ENCODE results near the gene GNB1.

The GNB1 gene

GRCh38 chr1:1842360-1843146, 48.3 kb downstream of the GNB1 start:
- no peak overlapping the region for H3K9ac ChIP-seq (ENCODE audit: low read depth, low read length)
- no peak overlapping the region for H3K4me2 ChIP-seq (ENCODE audit: insufficient read depth, low read length)
- no peak overlapping the region for H3K27ac ChIP-seq (ENCODE audit: low read length)
- H3K4me3 ChIP-seq (ENCODE audit: low read depth in 1 of 2, low read length in 2 of 2), result no peak overlapping the region
- H3K36me3 ChIP-seq (ENCODE audit: insufficient read depth, low read length), result peaks cover 46% of the 10 kb centered on the region
- DNase-seq (peak; percentile 32), ATAC-seq (ENCODE audit: insufficient read depth, low read depth) (peak; percentile 63; the same call in 2 of the 3 replicates)
- no peaks in the 10 kb centered on the region for H3K4me1 ChIP-seq (ENCODE audit: insufficient read depth, low read length)
- peaks cover 93% of the 10 kb centered on the region for H4K20me1 ChIP-seq (ENCODE audit: insufficient read depth, low read length)
- H3K9me3 ChIP-seq (ENCODE audit: insufficient read depth, low read length, severe bottlenecking), result no peaks in the 10 kb centered on the region
- H3K27me3 ChIP-seq (ENCODE audit: insufficient read depth, low read length, poor library complexity), result no peaks in the 10 kb centered on the region
- peaks cover 100% of the 10 kb centered on the region for H3K79me2 ChIP-seq (ENCODE audit: insufficient read depth, low read length)
- no peak for TF ChIP-seq EZH2 (IDR thresholded peaks at IDR 0.05; ENCODE audit: borderline replicate concordance, low read depth, low read length, severe bottlenecking)
- TF ChIP-seq, protein P1, sequence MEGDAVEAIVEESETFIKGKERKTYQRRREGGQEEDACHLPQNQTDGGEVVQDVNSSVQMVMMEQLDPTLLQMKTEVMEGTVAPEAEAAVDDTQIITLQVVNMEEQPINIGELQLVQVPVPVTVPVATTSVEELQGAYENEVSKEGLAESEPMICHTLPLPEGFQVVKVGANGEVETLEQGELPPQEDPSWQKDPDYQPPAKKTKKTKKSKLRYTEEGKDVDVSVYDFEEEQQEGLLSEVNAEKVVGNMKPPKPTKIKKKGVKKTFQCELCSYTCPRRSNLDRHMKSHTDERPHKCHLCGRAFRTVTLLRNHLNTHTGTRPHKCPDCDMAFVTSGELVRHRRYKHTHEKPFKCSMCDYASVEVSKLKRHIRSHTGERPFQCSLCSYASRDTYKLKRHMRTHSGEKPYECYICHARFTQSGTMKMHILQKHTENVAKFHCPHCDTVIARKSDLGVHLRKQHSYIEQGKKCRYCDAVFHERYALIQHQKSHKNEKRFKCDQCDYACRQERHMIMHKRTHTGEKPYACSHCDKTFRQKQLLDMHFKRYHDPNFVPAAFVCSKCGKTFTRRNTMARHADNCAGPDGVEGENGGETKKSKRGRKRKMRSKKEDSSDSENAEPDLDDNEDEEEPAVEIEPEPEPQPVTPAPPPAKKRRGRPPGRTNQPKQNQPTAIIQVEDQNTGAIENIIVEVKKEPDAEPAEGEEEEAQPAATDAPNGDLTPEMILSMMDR (IDR thresholded peaks at IDR 0.05; ENCODE audit: borderline replicate concordance, extremely low read depth, low read length, poor library complexity, severe bottlenecking), result no peak
- H2AFZ ChIP-seq (ENCODE audit: low read depth, low read length), result no peak overlapping the region

GRCh38 chr1:1841575-1841995, 49.3 kb downstream of the GNB1 start:
- H4K20me1 ChIP-seq (ENCODE audit: insufficient read depth, low read length), result peaks cover 87% of the 10 kb centered on the region
- H3K4me2 ChIP-seq (ENCODE audit: insufficient read depth, low read length), result no peak overlapping the region
- no peak for DNase-seq

GRCh38 chr1:1839311-1839965, 51.4 kb downstream of the GNB1 start:
- DNase-seq (no peak), ATAC-seq (ENCODE audit: insufficient read depth, low read depth) (no peak)
- TF ChIP-seq, protein P1 (IDR thresholded peaks at IDR 0.05; ENCODE audit: borderline replicate concordance, extremely low read depth, low read length, poor library complexity, severe bottlenecking), result no peak
- TF ChIP-seq EZH2 (IDR thresholded peaks at IDR 0.05; ENCODE audit: borderline replicate concordance, low read depth, low read length, severe bottlenecking), result no peak
- no peaks in the 10 kb centered on the region for H3K9me3 ChIP-seq (ENCODE audit: insufficient read depth, low read length, severe bottlenecking)
- no peaks in the 10 kb centered on the region for H3K27me3 ChIP-seq (ENCODE audit: insufficient read depth, low read length, poor library complexity)
- no peak overlapping the region for H3K27ac ChIP-seq (ENCODE audit: low read length)
- peaks cover 58% of the 10 kb centered on the region for H3K36me3 ChIP-seq (ENCODE audit: insufficient read depth, low read length)
- no peak overlapping the region for H2AFZ ChIP-seq (ENCODE audit: low read depth, low read length)
- H3K4me3 ChIP-seq (ENCODE audit: low read depth in 1 of 2, low read length in 2 of 2), result no peak overlapping the region
- no peaks in the 10 kb centered on the region for H3K4me1 ChIP-seq (ENCODE audit: insufficient read depth, low read length)
- H3K79me2 ChIP-seq (ENCODE audit: insufficient read depth, low read length), result peaks cover 99% of the 10 kb centered on the region
- peaks cover 85% of the 10 kb centered on the region for H4K20me1 ChIP-seq (ENCODE audit: insufficient read depth, low read length)
- no peak overlapping the region for H3K4me2 ChIP-seq (ENCODE audit: insufficient read depth, low read length)
- no peak overlapping the region for H3K9ac ChIP-seq (ENCODE audit: low read depth, low read length)

More at GRCh38 chr1:1841575-1841995, 49.3 kb downstream of the GNB1 start:
- Histone ChIP-seq H3K4me3 (ENCODE audit: low read depth in 1 of 2, low read length in 2 of 2) (no peak overlapping the region), H3K27me3 (ENCODE audit: insufficient read depth, low read length, poor library complexity) (no peaks in the 10 kb centered on the region), H3K27ac (ENCODE audit: low read length) (no peak overlapping the region), H3K79me2 (ENCODE audit: insufficient read depth, low read length) (peaks cover 100% of the 10 kb centered on the region), H3K4me1 (ENCODE audit: insufficient read depth, low read length) (no peaks in the 10 kb centered on the region), H2AFZ (ENCODE audit: low read depth, low read length) (no peak overlapping the region), H3K9me3 (ENCODE audit: insufficient read depth, low read length, severe bottlenecking) (no peaks in the 10 kb centered on the region), H3K9ac (ENCODE audit: low read depth, low read length) (no peak overlapping the region), H3K36me3 (ENCODE audit: insufficient read depth, low read length) (peaks cover 44% of the 10 kb centered on the region)
- ATAC-seq (ENCODE audit: insufficient read depth, low read depth), result no peak
- TF ChIP-seq, protein P1 (IDR thresholded peaks at IDR 0.05; ENCODE audit: borderline replicate concordance, extremely low read depth, low read length, poor library complexity, severe bottlenecking), result no peak

All from DND-41 (cell line).